Psoas muscle (tissue), 8 donors: ENCODE results near the gene RDH11. TPM values are rescaled to one million over a fixed set of nuclear protein-coding genes. Genes with fewer than 3 reads are reported as not detected.

Source experiments
- ATAC-seq, 4 donors: fragments of 200-7000 bp; cut with Tn5 transposase; one replicate each; pipeline ENCODE4 v1.9.1; 2020; ENCODE audit warnings: moderate library complexity in 3 of 4, mild to moderate bottlenecking in 2 of 4
- DNase-seq, 2 donors: peaks; one replicate each; pipeline ENCODE4 v3.0.0-alpha.2; 2020
- H3K27ac ChIP-seq: fragments of 200-600 bp; one replicate; pipeline ENCODE4 v1.8.0; 2022
- H3K27me3 ChIP-seq, 3 donors: fragments of 200-600 bp in 1 of 3; one replicate each; pipeline versions ENCODE4 v1.6.1 to v1.8.0; 2013 to 2022; ENCODE audit warnings: low read length in 2 of 3, mild to moderate bottlenecking in 2 of 3, moderate library complexity in 1 of 3; ENCODE audit not compliant: insufficient read depth in 3 of 3
- H3K36me3 ChIP-seq, 2 donors: fragments of 200-600 bp in 1 of 2; one replicate each; pipeline versions ENCODE4 v1.6.1 to v1.8.0; 2013 to 2022; ENCODE audit warnings: low read depth in 1 of 2, mild to moderate bottlenecking in 1 of 2, moderate library complexity in 1 of 2; ENCODE audit not compliant: insufficient read depth in 1 of 2
- H3K4me1 ChIP-seq: fragments of 200-600 bp; one replicate; pipeline ENCODE4 v1.8.0; 2022
- H3K4me3 ChIP-seq: fragments of 200-600 bp; one replicate; pipeline ENCODE4 v1.8.0; 2022; ENCODE audit warnings: mild to moderate bottlenecking
- H3K9me3 ChIP-seq: fragments of 200-600 bp; one replicate; pipeline ENCODE4 v1.8.0; 2022
- CTCF ChIP-seq: fragments of 200-600 bp; IDR thresholded peaks from one replicate; pipeline ENCODE4 v1.8.0; 2022; ENCODE audit warnings: antibody characterized with exemption
- WGBS, 3 donors: extraction: QIAGEN DNeasy Blood & Tissue Kit; methylation state at CpG; one replicate each; pipeline versions ENCODE4 v1.1.6 to v1.1.7; 2013; 5-methylcytosine and 5-hydroxymethylcytosine counted together
- intact Hi-C, 2 donors: fragments of 100-400 bp; cut with DNase I; formaldehyde crosslinking; loops; one replicate each; pipeline versions ENCODE4 v1.11.0 to v1.14.2; 2022
- polyA plus RNA-seq, 3 donors: library from polyadenylated mRNA; stranded (reverse); fragments of 200-250 nt; gene quantifications; one replicate each; pipeline ENCODE4 v1.2.3, GENCODE V29; 2013
- total RNA-seq, 4 donors: library from RNA; stranded (reverse); fragmentation: NEBNext Ultra II Directional in 2 of 4; extraction: Animal tissue kit (Norgen Biotek cat#: 25700) in 2 of 4; gene quantifications; one replicate each; pipeline versions ENCODE4 v1.2.1 to v1.2.4, GENCODE V29; 2021 to 2023
- donor health status: healthy with polysubstance abuse.
- donor health status: DM: no; HTN: no; CAD: no; lungs with moderate emphysema.
- donor health status: Bipolar disorder and iron deficiency.
- donor health status: healthy.
- donor health status: DM: yes; HTN: yes; CAD: no.
- donor health status: DM: no; HTN: no; CAD: no.
- donor health status: DM: no; HTN: no; CAD: no.
- donor health status: DM: yes; HTN: yes; CAD: no.

The RDH11 gene
- total and polyA plus RNA-seq, 7 donors = 5.4 to 15.6 (median 8.5) TPM

GRCh38 chr14:67665868-67666267, 29.7 kb downstream of the RDH11 start:
- Histone ChIP-seq H3K4me3 (no peak overlapping the region), H3K36me3 (peaks cover 0 to 3% of the 10 kb centered on the region in 2 donors), H3K9me3 (no peaks in the 10 kb centered on the region), H3K27me3 (no peaks in the 10 kb centered on the region), H3K4me1 (peaks cover 12% of the 10 kb centered on the region), H3K27ac (no peak overlapping the region)
- peak in 2 of 4 donors; percentile 37 to 40 for ATAC-seq
- no peak for TF ChIP-seq CTCF
- DNase-seq = no peak
- intact Hi-C loops = loop anchor here (2.0 to 5.0 kb wide), 3 partner anchors 47 to 84 kb away; partner anchors contain the start of gene ARG2 (in 2 of the 2)
- WGBS, 3 donors = 63 to 90% (median 77%) methylated on average over 2 of the region's 2 CpGs

- intact Hi-C loops = no loop called here
- peaks cover under 1 to 26% of the 10 kb centered on the region in 2 donors for H3K36me3 ChIP-seq
- no peak overlapping the region for H3K27ac ChIP-seq
- ATAC-seq = no peak
- DNase-seq = no peak
- peaks cover 12% of the 10 kb centered on the region for H3K4me1 ChIP-seq
- 85 to 98% (median 97%) methylated on average over 4 of the region's 4 CpGs for WGBS, 3 donors
- H3K9me3 ChIP-seq = no peaks in the 10 kb centered on the region
- no peak for TF ChIP-seq CTCF
- no peaks in the 10 kb centered on the region for H3K27me3 ChIP-seq
- no peak overlapping the region for H3K4me3 ChIP-seq
These were observed 31.9 kb downstream of the RDH11 start for GRCh38 chr14:67663633-67664032.

GRCh38 chr14:67653651-67654280, 41.8 kb downstream of the RDH11 start:
- no peak overlapping the region for H3K4me3 ChIP-seq
- ATAC-seq (peak; percentile 50 to 66 (median 57)), DNase-seq (no peak)
- 43 to 54% (median 45%) methylated on average over 6 of the region's 6 CpGs for WGBS, 3 donors
- no peaks in the 10 kb centered on the region for H3K27me3 ChIP-seq
- H3K27ac ChIP-seq = peak overlapping the region; percentile 19
- H3K9me3 ChIP-seq = no peaks in the 10 kb centered on the region
- peaks cover 7% of the 10 kb centered on the region for H3K4me1 ChIP-seq
- intact Hi-C loops = no loop called here
- H3K36me3 ChIP-seq = peaks cover 29 to 95% of the 10 kb centered on the region in 2 donors
- TF ChIP-seq CTCF = no peak

GRCh38 chr14:67652189-67652588, 43.4 kb downstream of the RDH11 start:
- DNase-seq (no peak), ATAC-seq (no peak)
- Histone ChIP-seq H3K4me3 (no peak overlapping the region), H3K9me3 (no peaks in the 10 kb centered on the region), H3K4me1 (peaks cover 7% of the 10 kb centered on the region), H3K27me3 (no peaks in the 10 kb centered on the region), H3K36me3 (peaks cover 28 to 98% of the 10 kb centered on the region in 2 donors), H3K27ac (no peak overlapping the region)
- intact Hi-C loops = no loop called here
- 87 to 97% (median 89%) methylated on average over 1 of the region's 1 CpG for WGBS, 3 donors
- no peak for TF ChIP-seq CTCF

GRCh38 chr14:67650694-67651093, 44.9 kb downstream of the RDH11 start:
- TF ChIP-seq CTCF = no peak

More at GRCh38 chr14:67650694-67651093, 44.9 kb downstream of the RDH11 start:
- Histone ChIP-seq H3K4me1 (peaks cover 7% of the 10 kb centered on the region), H3K4me3 (no peak overlapping the region), H3K27ac (no peak overlapping the region), H3K9me3 (no peaks in the 10 kb centered on the region), H3K36me3 (peaks cover 26 to 92% of the 10 kb centered on the region in 2 donors), H3K27me3 (no peaks in the 10 kb centered on the region)
- peak; percentile 22 to 71 (median 67) for ATAC-seq
- intact Hi-C loops = no loop called here
- no peak for DNase-seq
- 73 to 79% (median 78%) methylated on average over 2 of the region's 2 CpGs for WGBS, 3 donors
